ENCODE results near the gene TDRD10.

- TF ChIP-seq, protein P1, sequence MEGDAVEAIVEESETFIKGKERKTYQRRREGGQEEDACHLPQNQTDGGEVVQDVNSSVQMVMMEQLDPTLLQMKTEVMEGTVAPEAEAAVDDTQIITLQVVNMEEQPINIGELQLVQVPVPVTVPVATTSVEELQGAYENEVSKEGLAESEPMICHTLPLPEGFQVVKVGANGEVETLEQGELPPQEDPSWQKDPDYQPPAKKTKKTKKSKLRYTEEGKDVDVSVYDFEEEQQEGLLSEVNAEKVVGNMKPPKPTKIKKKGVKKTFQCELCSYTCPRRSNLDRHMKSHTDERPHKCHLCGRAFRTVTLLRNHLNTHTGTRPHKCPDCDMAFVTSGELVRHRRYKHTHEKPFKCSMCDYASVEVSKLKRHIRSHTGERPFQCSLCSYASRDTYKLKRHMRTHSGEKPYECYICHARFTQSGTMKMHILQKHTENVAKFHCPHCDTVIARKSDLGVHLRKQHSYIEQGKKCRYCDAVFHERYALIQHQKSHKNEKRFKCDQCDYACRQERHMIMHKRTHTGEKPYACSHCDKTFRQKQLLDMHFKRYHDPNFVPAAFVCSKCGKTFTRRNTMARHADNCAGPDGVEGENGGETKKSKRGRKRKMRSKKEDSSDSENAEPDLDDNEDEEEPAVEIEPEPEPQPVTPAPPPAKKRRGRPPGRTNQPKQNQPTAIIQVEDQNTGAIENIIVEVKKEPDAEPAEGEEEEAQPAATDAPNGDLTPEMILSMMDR (IDR thresholded peaks at IDR 0.05) = no peak
- TF ChIP-seq ZFX (IDR thresholded peaks at IDR 0.05; ENCODE audit: borderline replicate concordance) = no peak
Measured at GRCh38 chr1:154471304-154471703, 30.7 kb upstream of the TDRD10 start.

Measured in 22Rv1 (cell line).